ENCODE measurements around the gene STK24.

- TF ChIP-seq POLR2A (IDR thresholded peaks at IDR 0.05) (no peak), CTCF (IDR thresholded peaks at IDR 0.05) (no peak)
These were observed 123.8 kb downstream of the STK24 start for GRCh38 chr13:98452851-98453843.
